Aortic smooth muscle cell (primary cell): ENCODE measurements around the gene MZT2A. TPM values are rescaled to one million over a fixed set of nuclear protein-coding genes. Genes with fewer than 3 reads are reported as not detected.

Experiments
- total RNA-seq: library from RNA; depleted of rRNA; stranded (reverse); fragments of >200 nt; gene quantifications from 2 replicates; pipeline ENCODE4 v1.2.3, GENCODE V29; 2014

The MZT2A gene
- total RNA-seq = 56.5 and 65.2 TPM in 2 replicates

GRCh38 chr2:131492015-131492417, at the start of gene MZT2A:
Gene MZT2A (minus strand): TSS chr2:131492397. CDS start chr2:131492376, 21 bp downstream.

GRCh38 chr2:131527131-131528001, 35.2 kb upstream of the MZT2A start, which contains the start of gene CCDC74A:
Gene CCDC74A (plus strand): TSS chr2:131527888. CDS start chr2:131527971, 83 bp downstream.

GRCh38 chr2:131475831-131476230, 16.4 kb downstream of the MZT2A start, which contains the start of gene TUBA3D:
Gene TUBA3D (plus strand): TSS chr2:131476119. CDS start chr2:131476200, 81 bp downstream.

Other genes starting within 250 kb of the MZT2A start
- gene RAB6D, start 128.2 kb downstream of the MZT2A start, total RNA-seq = not detected in 2 replicates
- not detected in 2 replicates for gene TUBA3D, start 16.3 kb downstream of the MZT2A start, total RNA-seq
- gene CCDC74A, start 35.5 kb upstream of the MZT2A start, total RNA-seq = 7.3 and 8.7 TPM in 2 replicates